ENCODE data around the gene MAML2.

The MAML2 gene

GRCh38 chr11:96222102-96222501 lies 120.9 kb downstream of the MAML2 start:
- Histone ChIP-seq H3K27ac (ENCODE audit: low read length) (no peak overlapping the region), H3K4me3 (ENCODE audit: low read length) (no peak overlapping the region), H3K9ac (ENCODE audit: low read depth, low read length) (no peak overlapping the region), H3K27me3 (ENCODE audit: insufficient read depth, low read length) (no peaks in the 10 kb centered on the region), H3K36me3 (ENCODE audit: insufficient read depth, low read depth, low read length) (no peaks in the 10 kb centered on the region), H3K4me1 (ENCODE audit: insufficient read depth, low read length) (peaks cover 2% of the 10 kb centered on the region; the same call in 1 of the 2 replicates), H3K9me3 (ENCODE audit: insufficient read depth, low read depth, low read length) (no peaks in the 10 kb centered on the region)

DNA sequence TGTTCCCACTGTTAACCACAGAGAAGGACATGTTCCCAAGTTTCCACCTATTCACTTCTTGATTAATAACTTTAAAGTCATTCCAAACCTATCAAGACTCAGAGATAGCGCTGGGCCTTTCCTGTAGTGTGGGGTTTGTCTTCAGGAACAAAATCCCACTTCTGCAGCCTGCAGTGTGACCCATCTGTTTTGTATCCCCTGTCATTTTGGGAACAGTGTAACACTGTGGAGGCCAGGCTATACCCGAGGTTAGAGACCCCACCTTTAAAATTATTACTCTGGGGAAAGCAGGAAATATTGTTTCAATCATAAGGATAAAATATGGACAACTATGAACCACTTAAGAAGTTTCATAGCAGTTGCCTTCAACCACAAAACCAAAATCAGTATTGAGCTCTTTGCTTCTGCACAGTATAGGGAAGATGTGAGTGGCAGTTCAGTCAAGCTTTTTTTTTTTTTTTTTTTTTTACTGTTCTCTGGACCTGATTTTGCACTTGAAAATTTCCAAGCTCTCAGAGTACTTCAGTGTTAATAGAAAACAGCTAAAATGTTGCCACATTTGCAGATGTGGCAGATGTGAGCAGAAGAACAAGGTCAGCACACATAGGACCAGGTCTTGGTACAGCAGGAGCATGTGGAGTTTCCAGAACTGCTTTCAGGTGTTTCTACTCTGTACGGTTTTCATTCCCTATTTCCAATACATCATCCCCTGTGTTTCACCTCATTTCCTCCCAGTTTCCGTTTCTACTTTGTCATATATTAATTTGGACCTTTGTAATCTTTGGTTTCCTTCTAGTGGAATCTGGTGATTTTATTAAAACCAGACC lies 121.5 kb downstream of the MAML2 start:
- Histone ChIP-seq H3K9me3 (ENCODE audit: insufficient read depth, low read depth, low read length) (no peaks in the 10 kb centered on the region), H3K27ac (ENCODE audit: low read length) (no peak overlapping the region), H3K9ac (ENCODE audit: low read depth, low read length) (no peak overlapping the region), H3K27me3 (ENCODE audit: insufficient read depth, low read length) (no peaks in the 10 kb centered on the region), H3K4me3 (ENCODE audit: low read length) (no peak overlapping the region), H3K36me3 (ENCODE audit: insufficient read depth, low read depth, low read length) (no peaks in the 10 kb centered on the region), H3K4me1 (ENCODE audit: insufficient read depth, low read length) (peaks cover 2% of the 10 kb centered on the region; the same call in 1 of the 2 replicates)

- Histone ChIP-seq H3K36me3 (ENCODE audit: insufficient read depth, low read depth, low read length) (no peaks in the 10 kb centered on the region), H3K4me3 (ENCODE audit: low read length) (no peak overlapping the region), H3K4me1 (ENCODE audit: insufficient read depth, low read length) (peaks cover 2% of the 10 kb centered on the region; the same call in 1 of the 2 replicates), H3K27me3 (ENCODE audit: insufficient read depth, low read length) (no peaks in the 10 kb centered on the region), H3K9ac (ENCODE audit: low read depth, low read length) (no peak overlapping the region), H3K27ac (ENCODE audit: low read length) (no peak overlapping the region), H3K9me3 (ENCODE audit: insufficient read depth, low read depth, low read length) (no peaks in the 10 kb centered on the region)
Measured at GRCh38 chr11:96219981-96220623, 122.9 kb downstream of the MAML2 start.

DNA sequence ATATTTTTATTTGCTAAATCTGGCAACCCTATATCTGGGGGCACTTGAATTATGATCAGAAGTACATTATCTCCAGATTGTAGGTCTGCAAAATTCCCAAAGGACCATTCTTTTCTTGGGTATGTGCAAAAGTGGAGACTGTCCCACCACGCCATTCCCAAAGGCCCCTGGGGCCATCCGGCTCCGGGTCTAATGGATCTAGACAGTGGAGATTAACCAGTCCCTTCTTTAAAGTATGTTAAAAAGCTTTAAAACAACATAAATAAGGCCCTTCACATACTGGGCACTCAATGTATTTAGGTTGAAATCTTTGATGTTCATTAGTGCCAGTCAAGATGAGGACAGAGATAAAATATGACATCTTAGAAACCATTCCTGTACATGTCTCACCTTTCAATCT lies 124.1 kb downstream of the MAML2 start:
- Histone ChIP-seq H3K4me1 (ENCODE audit: insufficient read depth, low read length) (peaks cover 2% of the 10 kb centered on the region; the same call in 1 of the 2 replicates), H3K4me3 (ENCODE audit: low read length) (no peak overlapping the region), H3K36me3 (ENCODE audit: insufficient read depth, low read depth, low read length) (no peaks in the 10 kb centered on the region), H3K27ac (ENCODE audit: low read length) (no peak overlapping the region), H3K9me3 (ENCODE audit: insufficient read depth, low read depth, low read length) (no peaks in the 10 kb centered on the region), H3K9ac (ENCODE audit: low read depth, low read length) (no peak overlapping the region), H3K27me3 (ENCODE audit: insufficient read depth, low read length) (no peaks in the 10 kb centered on the region)

DNA sequence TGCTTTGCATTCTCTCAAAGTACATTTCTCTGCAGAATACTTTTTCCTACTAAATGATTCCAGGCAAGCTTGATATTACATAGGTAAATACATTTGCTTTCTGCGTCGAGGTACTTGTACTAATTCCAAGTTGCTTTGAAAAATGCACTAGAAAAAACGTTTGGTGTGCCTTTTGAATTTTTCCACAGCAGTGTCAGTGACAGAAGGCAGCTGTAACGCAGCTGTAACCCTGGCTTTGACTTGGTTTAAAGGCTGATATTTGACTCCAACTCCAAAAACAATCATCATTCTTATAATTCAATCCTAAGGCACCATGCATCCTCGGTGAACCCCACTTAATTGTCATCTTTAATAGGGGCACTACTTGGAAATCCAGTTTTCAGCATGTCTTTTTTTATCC lies 125.0 kb downstream of the MAML2 start:
- Histone ChIP-seq H3K27ac (ENCODE audit: low read length) (no peak overlapping the region), H3K4me1 (ENCODE audit: insufficient read depth, low read length) (peaks cover 2% of the 10 kb centered on the region; the same call in 1 of the 2 replicates), H3K36me3 (ENCODE audit: insufficient read depth, low read depth, low read length) (no peaks in the 10 kb centered on the region), H3K27me3 (ENCODE audit: insufficient read depth, low read length) (no peaks in the 10 kb centered on the region), H3K4me3 (ENCODE audit: low read length) (no peak overlapping the region), H3K9ac (ENCODE audit: low read depth, low read length) (no peak overlapping the region), H3K9me3 (ENCODE audit: insufficient read depth, low read depth, low read length) (no peaks in the 10 kb centered on the region)

- peaks cover 2% of the 10 kb centered on the region; the same call in 1 of the 2 replicates for H3K4me1 ChIP-seq (ENCODE audit: insufficient read depth, low read length)
Measured at GRCh38 chr11:96217206-96217605, 125.8 kb downstream of the MAML2 start.

DNA sequence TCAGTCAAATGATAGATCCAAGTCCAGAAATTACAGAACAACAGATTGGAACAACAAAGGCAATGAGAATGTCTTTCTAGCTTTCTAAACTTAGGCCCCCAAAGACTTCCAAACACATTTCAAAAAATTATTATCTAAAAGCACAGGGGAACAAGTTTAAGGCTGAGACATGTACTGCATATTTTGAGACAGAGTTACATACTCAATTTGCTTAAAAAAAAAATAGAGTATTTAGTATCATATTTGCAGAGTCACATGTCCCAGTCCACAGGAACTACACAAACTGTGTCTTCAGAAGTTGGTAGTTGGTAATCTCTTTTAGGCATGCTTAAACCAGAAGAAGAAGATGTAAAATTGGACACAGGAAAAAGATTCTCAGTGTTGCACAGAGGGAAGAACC lies 127.2 kb downstream of the MAML2 start:
- H3K27me3 ChIP-seq (ENCODE audit: insufficient read depth, low read length) = no peaks in the 10 kb centered on the region
- H3K36me3 ChIP-seq (ENCODE audit: insufficient read depth, low read depth, low read length) = no peaks in the 10 kb centered on the region
- no peak overlapping the region for H3K9ac ChIP-seq (ENCODE audit: low read depth, low read length)
- no peak overlapping the region for H3K4me3 ChIP-seq (ENCODE audit: low read length)
- H3K9me3 ChIP-seq (ENCODE audit: insufficient read depth, low read depth, low read length) = no peaks in the 10 kb centered on the region
- H3K4me1 ChIP-seq (ENCODE audit: insufficient read depth, low read length) = peaks cover 2% of the 10 kb centered on the region; the same call in 1 of the 2 replicates
- H3K27ac ChIP-seq (ENCODE audit: low read length) = no peak overlapping the region

More at GRCh38 chr11:96217206-96217605, 125.8 kb downstream of the MAML2 start:
- Histone ChIP-seq H3K27ac (ENCODE audit: low read length) (no peak overlapping the region), H3K36me3 (ENCODE audit: insufficient read depth, low read depth, low read length) (no peaks in the 10 kb centered on the region), H3K9ac (ENCODE audit: low read depth, low read length) (no peak overlapping the region), H3K27me3 (ENCODE audit: insufficient read depth, low read length) (no peaks in the 10 kb centered on the region), H3K9me3 (ENCODE audit: insufficient read depth, low read depth, low read length) (no peaks in the 10 kb centered on the region), H3K4me3 (ENCODE audit: low read length) (no peak overlapping the region)

DNA sequence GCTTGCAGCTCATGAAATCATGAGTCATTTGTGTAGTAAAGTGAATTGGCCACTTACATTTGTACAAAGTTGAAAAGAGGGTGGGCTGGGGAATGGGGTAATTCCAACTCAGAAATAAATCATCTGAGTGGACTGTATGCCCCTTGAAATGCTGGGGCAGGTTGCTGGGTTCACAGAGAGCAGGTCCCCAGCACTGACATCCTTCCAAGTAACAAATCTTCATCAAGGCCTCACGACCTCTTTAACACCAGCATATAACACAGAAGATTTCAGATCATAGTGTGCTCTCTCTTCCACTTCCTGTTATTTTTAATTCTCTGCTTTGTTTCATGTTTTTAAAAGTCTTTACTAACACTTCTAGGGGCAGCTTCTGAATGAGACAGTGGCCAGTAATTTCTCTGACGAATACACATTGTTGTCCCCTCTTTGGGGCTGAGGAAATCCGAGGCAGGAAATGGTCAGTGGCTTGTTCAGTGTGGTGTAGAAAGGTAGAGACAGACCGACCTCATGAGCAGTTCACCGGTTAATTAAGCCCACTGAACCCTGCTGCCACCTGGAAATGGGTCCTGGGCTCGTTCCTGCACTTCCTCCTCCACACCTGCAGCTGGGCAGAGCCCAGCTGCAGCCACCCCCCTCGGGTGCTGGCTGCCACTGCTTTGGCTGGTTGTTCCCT lies 127.7 kb downstream of the MAML2 start:
- H3K9ac ChIP-seq (ENCODE audit: low read depth, low read length) = no peak overlapping the region
- no peak overlapping the region for H3K4me3 ChIP-seq (ENCODE audit: low read length)
- peaks cover 2% of the 10 kb centered on the region; the same call in 1 of the 2 replicates for H3K4me1 ChIP-seq (ENCODE audit: insufficient read depth, low read length)
- H3K36me3 ChIP-seq (ENCODE audit: insufficient read depth, low read depth, low read length) = no peaks in the 10 kb centered on the region
- no peaks in the 10 kb centered on the region for H3K27me3 ChIP-seq (ENCODE audit: insufficient read depth, low read length)
- no peaks in the 10 kb centered on the region for H3K9me3 ChIP-seq (ENCODE audit: insufficient read depth, low read depth, low read length)
- H3K27ac ChIP-seq (ENCODE audit: low read length) = no peak overlapping the region

DNA sequence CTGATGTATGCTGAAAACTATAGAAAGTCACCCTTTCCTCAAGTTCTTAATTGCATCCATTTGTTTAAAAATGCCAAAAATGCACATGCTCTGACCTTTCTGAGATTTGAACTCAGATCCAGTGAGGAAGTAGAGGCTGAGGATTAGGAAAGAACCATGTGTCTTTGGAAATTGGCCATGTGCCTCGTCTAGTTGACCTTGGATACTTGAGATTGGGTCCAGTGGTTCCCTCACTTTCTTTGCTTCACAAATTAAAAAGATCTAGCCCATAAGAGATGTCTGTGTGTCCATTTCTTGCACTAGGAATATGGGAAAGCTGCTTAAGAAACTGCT lies 128.3 kb downstream of the MAML2 start:
- Histone ChIP-seq H3K9me3 (ENCODE audit: insufficient read depth, low read depth, low read length) (no peaks in the 10 kb centered on the region), H3K4me3 (ENCODE audit: low read length) (no peak overlapping the region), H3K27ac (ENCODE audit: low read length) (no peak overlapping the region), H3K36me3 (ENCODE audit: insufficient read depth, low read depth, low read length) (no peaks in the 10 kb centered on the region), H3K9ac (ENCODE audit: low read depth, low read length) (no peak overlapping the region), H3K4me1 (ENCODE audit: insufficient read depth, low read length) (no peaks in the 10 kb centered on the region; the same call in 1 of the 2 replicates), H3K27me3 (ENCODE audit: insufficient read depth, low read length) (no peaks in the 10 kb centered on the region)

DNA sequence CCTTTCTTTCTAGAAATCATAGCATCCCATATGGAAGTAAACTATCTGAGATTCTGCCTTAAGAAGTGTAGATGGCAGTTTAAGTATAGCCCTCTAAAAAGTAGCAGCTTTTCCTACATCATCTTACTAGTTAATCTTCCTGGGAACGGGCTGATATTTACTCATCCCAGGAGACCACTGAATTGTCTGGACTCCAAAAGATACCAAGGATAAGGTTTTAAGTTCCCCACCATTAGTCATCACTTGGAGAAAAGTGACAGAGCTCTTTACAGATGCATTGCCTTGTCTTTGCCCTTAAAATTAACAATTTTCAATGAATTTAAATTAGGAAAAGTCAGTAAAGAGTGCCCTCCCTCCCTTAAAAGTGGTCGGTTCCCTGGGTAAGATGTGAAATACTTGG lies 129.5 kb downstream of the MAML2 start:
- H3K36me3 ChIP-seq (ENCODE audit: insufficient read depth, low read depth, low read length) = no peaks in the 10 kb centered on the region
- no peaks in the 10 kb centered on the region for H3K9me3 ChIP-seq (ENCODE audit: insufficient read depth, low read depth, low read length)
- H3K4me1 ChIP-seq (ENCODE audit: insufficient read depth, low read length) = no peaks in the 10 kb centered on the region; the same call in 1 of the 2 replicates
- H3K27ac ChIP-seq (ENCODE audit: low read length) = no peak overlapping the region
- H3K9ac ChIP-seq (ENCODE audit: low read depth, low read length) = no peak overlapping the region
- no peaks in the 10 kb centered on the region for H3K27me3 ChIP-seq (ENCODE audit: insufficient read depth, low read length)
- no peak overlapping the region for H3K4me3 ChIP-seq (ENCODE audit: low read length)

DNA sequence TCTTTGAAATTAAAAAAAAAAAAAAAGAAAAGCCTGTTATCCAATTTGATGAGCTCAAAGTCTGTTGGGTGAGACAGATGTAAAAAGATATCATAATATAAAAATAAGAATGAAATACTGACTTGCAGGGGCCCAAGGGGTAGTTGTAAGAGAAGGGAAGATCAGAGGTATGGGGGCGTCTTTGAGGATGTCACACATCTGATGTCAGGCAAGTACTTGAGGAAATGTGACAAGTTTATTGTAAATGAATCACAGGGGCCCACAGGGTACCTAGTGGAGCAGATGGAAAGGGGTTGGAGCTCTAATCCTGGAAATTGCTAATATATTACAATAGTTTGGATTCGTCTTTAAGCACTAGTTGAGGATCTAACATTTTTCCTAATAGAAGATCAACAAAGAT lies 131.6 kb downstream of the MAML2 start:
- Histone ChIP-seq H3K27ac (ENCODE audit: low read length) (no peak overlapping the region), H3K27me3 (ENCODE audit: insufficient read depth, low read length) (no peaks in the 10 kb centered on the region), H3K9me3 (ENCODE audit: insufficient read depth, low read depth, low read length) (no peaks in the 10 kb centered on the region), H3K9ac (ENCODE audit: low read depth, low read length) (no peak overlapping the region), H3K4me1 (ENCODE audit: insufficient read depth, low read length) (peaks cover 12% of the 10 kb centered on the region), H3K36me3 (ENCODE audit: insufficient read depth, low read depth, low read length) (no peaks in the 10 kb centered on the region), H3K4me3 (ENCODE audit: low read length) (no peak overlapping the region)

Measured in iPS-20b (cell line).